ENCODE results near the gene CPEB3. TPM values are rescaled to one million over a fixed set of nuclear protein-coding genes. Genes with fewer than 3 reads are reported as not detected.

CPEB3 gene
- total and polyA plus RNA-seq, 12 donors = 1.6 to 13.4 (median 6.1) TPM

DNA sequence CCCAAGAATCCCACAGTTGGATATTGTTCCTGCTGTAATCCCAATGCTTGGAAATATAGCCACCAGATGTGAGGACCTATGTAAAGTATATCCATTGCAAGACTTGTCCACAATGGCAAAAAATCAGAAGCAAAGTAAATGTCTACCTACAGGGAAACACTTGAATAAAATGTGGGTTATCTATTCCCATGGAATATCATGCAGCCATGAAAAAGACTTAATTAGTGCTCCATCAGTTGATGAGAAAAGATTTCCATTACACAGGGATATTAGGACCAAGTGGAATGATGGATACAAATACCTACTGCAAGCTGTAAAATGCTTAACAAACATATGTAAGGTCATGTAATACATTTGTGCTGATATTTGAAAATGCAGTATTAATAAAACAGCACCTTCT lies 236.1 kb downstream of the CPEB3 start:
- Histone ChIP-seq H3K36me3 (replicated peaks in 1 of 2) (peaks cover 0 to 15% of the 10 kb centered on the region in 2 donors), H3K9me3 (replicated peaks in 1 of 3) (no peaks in the 10 kb centered on the region), H3K27ac (no peak overlapping the region), H3K4me3 (no peak overlapping the region), H3K27me3 (no peaks in the 10 kb centered on the region), H3K4me1 (replicated peaks in 1 of 2) (no peaks in the 10 kb centered on the region)
- no peak for DNase-seq
- intact Hi-C loops (cut with DNase I) = no loop called here
- TF ChIP-seq, protein P1, sequence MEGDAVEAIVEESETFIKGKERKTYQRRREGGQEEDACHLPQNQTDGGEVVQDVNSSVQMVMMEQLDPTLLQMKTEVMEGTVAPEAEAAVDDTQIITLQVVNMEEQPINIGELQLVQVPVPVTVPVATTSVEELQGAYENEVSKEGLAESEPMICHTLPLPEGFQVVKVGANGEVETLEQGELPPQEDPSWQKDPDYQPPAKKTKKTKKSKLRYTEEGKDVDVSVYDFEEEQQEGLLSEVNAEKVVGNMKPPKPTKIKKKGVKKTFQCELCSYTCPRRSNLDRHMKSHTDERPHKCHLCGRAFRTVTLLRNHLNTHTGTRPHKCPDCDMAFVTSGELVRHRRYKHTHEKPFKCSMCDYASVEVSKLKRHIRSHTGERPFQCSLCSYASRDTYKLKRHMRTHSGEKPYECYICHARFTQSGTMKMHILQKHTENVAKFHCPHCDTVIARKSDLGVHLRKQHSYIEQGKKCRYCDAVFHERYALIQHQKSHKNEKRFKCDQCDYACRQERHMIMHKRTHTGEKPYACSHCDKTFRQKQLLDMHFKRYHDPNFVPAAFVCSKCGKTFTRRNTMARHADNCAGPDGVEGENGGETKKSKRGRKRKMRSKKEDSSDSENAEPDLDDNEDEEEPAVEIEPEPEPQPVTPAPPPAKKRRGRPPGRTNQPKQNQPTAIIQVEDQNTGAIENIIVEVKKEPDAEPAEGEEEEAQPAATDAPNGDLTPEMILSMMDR (IDR thresholded peaks at IDR 0.05) = no peak
- no peak for TF ChIP-seq POLR2A (IDR thresholded peaks at IDR 0.05)

GRCh38 chr10:92052741-92053140 lies 238.1 kb downstream of the CPEB3 start:
- intact Hi-C loops (cut with DNase I) = no loop called here

DNA sequence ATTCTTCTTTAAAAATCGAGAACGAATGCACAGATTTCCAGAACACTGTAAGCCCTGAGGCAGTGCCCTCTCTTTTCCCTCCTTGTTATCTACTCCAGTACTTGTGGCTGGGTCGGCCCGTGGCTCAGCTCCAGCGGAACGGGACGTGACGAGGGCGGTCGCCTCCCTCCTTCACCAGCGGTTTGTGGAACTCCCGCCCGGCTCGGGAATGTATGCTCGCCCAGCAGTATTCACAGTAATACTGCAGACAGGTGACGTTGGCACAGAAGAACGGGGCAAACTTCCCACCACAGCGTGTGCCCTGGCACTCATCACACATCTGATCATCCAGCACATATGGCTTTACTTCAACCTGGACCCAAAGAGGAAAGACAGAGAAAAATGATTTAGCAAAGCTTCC lies 238.8 kb downstream of the CPEB3 start:
- Histone ChIP-seq H3K4me3 (no peak overlapping the region), H3K27ac (no peak overlapping the region), H3K36me3 (replicated peaks in 1 of 2) (peaks cover 0 to 15% of the 10 kb centered on the region in 2 donors), H3K27me3 (no peaks in the 10 kb centered on the region), H3K4me1 (replicated peaks in 1 of 2) (no peaks in the 10 kb centered on the region), H3K9me3 (replicated peaks in 1 of 3) (no peaks in the 10 kb centered on the region)
- no peak for DNase-seq
- intact Hi-C loops (cut with DNase I) = no loop called here
- TF ChIP-seq, protein P1 (IDR thresholded peaks at IDR 0.05) = no peak
- no peak for TF ChIP-seq POLR2A (IDR thresholded peaks at IDR 0.05)
- WGBS, 4 donors = 87 to 93% (median 92%) methylated on average over 18 of the region's 18 CpGs

More at GRCh38 chr10:92052741-92053140, 238.1 kb downstream of the CPEB3 start:
- Histone ChIP-seq H3K4me1 (replicated peaks in 1 of 2) (no peaks in the 10 kb centered on the region), H3K9me3 (replicated peaks in 1 of 3) (no peaks in the 10 kb centered on the region), H3K36me3 (replicated peaks in 1 of 2) (peaks cover 0 to 15% of the 10 kb centered on the region in 2 donors), H3K4me3 (no peak overlapping the region), H3K27ac (no peak overlapping the region), H3K27me3 (no peaks in the 10 kb centered on the region)
- 82 to 90% (median 88%) methylated on average over 5 of the region's 5 CpGs for WGBS, 4 donors
- TF ChIP-seq, protein P1 (IDR thresholded peaks at IDR 0.05) = no peak
- no peak for TF ChIP-seq POLR2A (IDR thresholded peaks at IDR 0.05)
- DNase-seq = no peak

DNA sequence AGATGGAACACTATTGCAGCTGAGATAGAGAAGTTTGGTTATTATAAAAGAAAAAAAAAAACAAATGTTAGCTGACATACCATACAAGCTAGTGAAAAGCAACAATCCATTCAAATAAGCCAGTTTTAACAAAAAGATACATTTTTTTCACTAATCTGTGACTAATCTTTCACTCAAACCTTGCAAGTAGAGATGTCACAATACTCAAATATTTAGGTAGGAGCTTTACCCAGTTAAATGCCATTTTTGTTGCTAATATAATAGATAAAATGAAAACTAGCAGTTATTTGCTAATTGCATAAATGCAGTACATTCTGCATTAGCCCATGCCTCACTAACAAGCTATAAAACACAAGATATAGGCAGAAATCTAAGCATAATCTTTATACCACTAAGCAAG lies 243.7 kb downstream of the CPEB3 start:
- no peak for DNase-seq
- H3K27me3 ChIP-seq = no peaks in the 10 kb centered on the region
- no peak overlapping the region for H3K4me3 ChIP-seq
- no peaks in the 10 kb centered on the region for H3K4me1 ChIP-seq (replicated peaks in 1 of 2)
- no peak overlapping the region for H3K27ac ChIP-seq
- no peak for TF ChIP-seq POLR2A (IDR thresholded peaks at IDR 0.05)
- TF ChIP-seq, protein P1 (IDR thresholded peaks at IDR 0.05) = no peak
- H3K9me3 ChIP-seq (replicated peaks in 1 of 3) = no peaks in the 10 kb centered on the region
- intact Hi-C loops (cut with DNase I) = no loop called here
- H3K36me3 ChIP-seq (replicated peaks in 1 of 2) = peaks cover 0 to 5% of the 10 kb centered on the region in 2 donors

All from adrenal gland (tissue), 12 donors.